ENCODE measurements around the gene CDC42EP4.
A peak's percentile ranks its signal among the peaks of the same experiment; 100 is the strongest.

CDC42EP4 gene, protein sequence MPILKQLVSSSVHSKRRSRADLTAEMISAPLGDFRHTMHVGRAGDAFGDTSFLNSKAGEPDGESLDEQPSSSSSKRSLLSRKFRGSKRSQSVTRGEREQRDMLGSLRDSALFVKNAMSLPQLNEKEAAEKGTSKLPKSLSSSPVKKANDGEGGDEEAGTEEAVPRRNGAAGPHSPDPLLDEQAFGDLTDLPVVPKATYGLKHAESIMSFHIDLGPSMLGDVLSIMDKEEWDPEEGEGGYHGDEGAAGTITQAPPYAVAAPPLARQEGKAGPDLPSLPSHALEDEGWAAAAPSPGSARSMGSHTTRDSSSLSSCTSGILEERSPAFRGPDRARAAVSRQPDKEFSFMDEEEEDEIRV

DNA sequence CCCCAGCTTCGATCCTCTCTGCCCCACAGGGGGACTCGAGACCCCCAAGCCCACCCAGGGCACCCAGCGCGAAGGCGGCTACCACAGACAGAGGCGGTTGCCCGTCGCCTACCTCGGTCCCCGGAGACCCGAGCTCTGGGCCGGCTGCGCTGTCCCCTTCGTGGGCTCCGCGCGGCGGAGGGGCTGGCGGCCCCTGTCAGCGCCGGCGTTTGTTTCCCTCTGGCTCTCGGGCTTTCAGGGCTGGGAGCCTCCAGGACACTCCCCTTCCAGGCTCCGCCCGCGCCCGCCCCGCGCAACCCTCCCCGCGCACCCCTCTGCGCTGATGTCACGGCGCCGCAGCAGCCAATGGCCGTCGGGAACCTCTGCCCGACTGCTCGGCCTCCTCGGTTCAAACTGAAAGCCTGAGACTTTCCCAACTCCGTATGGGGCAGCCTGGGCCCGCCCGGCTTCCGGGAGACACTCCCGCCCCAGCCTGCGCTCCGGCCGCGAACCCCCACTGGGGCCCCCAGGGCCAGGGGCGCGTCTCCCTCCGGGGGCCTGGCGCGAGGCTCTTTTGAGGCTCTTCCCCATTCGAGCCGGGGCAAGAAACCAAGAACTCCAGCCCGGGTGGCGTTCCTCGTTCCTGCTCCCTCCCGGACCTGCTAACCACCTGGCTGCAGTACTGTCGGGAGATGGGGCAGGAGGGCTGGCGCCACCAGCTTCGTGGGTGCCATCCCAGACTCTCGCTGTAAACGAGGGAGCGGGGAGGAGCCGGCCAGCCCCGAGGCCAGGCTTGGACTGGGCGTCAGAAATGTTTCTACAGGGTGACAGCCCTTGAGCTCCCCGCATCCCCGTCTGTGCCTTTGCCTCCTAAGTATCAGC lies at the start of gene CDC42EP4:
TSS of gene CDC42EP4 (minus strand) at position 221 of the 861 bp plus-strand sequence. CDS start 25,501 bp downstream, outside the sequence.
- DNase-seq = peak; percentile 85

DNA sequence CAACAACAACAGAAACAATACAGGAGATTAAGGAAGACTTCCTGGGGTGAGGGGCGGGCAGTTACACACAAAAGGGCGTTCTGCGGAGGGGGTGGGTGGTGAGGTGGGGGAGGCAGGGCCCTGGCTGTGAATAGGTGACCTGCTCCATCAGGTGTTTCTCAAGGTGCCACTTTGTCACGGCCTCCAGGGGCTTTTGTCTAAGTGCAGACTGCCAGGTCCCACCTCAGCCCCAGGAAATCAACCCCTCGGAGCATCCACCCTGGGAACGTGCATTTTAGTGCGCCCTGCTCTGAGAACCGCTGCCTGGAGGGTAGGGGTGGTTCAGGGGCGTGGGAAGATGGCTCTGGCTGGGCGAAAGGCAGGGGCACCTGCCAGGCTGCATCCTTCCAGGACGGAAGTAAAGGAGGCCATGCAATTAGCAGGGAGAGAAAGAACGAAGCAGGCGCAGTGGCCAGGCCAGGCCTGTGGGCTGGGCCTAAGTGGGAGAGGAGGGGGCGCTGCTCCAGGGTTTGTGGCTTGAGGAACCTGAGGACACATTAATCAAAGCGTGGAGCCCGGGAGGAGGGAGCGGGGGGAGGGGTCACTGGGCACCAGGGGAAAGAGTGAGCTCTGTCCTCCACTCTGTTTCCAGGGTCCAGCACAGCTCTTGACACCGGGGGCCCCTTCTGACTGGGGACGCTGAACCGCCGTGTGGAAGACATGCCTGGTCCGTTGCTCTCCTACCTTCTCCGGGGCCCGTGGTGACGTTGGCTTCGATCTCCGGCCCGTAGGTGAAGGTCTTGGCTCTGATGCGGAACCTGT lies 49.4 kb upstream of the CDC42EP4 start:
- no peak for DNase-seq

DNA sequence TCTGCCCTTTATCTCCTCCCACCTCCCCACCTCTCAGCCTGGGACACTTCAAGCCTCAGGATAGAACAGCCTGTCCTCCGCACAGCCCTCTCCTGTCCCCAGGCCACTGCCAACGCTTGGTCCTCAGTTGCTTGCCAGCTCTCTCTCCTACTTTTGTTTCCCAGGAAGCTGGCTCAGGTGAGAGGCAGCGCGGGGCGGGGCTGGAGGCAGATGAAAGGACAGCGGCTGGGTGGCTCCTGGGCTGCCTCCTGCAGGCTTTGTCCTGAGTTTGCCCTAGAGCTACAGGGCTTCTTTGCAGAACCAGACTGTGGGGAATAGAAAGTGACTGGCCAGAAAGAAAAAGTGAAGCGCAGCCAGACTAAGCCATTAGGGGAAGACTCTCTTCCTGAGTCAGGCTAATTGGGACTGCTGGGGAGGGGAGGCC lies 48.2 kb upstream of the CDC42EP4 start:
- DNase-seq = no peak

DNA sequence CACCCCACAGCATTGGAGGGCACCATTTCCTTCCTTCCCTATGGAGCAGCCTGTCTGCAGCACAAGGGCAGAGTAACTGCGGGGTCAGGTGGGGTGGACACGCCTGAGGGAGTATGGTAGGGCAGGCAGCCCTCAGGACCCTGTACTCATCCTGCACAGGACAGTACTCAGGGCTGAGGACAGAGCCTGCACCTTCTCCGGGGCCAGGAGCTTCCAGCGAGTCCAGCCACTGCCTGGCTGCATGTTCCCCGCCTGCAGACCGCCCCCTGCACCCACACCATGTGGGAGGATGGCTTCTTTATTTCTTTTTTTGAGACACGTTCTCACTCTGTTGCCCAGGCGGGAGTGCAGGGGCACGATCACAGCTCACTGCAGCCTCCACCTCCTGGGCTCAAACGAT lies 47.6 kb upstream of the CDC42EP4 start:
- no peak for DNase-seq

DNA sequence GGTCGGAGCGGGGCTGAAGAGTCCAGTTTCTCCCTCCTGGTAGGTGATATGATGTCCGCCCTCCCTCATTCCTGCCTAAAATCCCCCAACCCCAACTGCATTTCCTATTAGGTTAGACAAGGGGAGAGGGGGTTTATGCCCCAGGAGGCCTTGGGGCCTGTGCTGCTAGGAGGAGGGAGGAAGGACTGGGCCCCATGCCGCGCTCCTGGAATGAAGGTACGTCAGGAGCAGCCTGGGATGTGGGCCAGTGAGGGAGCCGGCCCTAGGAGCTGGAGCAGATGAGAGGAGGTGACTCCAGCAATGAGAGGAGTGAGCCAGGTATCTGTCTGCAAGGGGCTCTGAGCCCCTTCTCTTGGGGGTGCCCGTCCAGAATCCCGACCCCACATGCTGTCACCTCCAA lies 46.9 kb upstream of the CDC42EP4 start:
- no peak for DNase-seq

DNA sequence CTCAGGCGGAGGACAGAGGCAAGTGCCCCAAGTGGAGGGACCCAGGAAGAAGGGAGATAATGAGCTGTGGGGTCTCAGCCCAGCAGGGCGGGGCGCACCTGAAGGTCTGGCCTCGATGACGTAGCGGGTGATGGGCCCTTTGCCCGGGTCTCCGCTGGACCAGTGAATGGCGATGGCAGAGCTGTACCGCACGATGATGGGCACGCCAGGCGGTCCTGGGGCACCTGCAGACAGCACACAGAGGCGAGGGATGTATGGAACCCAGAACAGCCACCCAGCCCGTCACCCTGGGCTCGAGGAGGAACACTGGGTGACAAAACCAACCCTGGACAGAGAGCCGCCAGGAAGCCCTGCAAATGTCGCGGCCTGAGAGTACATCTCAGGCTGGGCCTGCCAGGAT lies 46.2 kb upstream of the CDC42EP4 start:
- DNase-seq = no peak

DNA sequence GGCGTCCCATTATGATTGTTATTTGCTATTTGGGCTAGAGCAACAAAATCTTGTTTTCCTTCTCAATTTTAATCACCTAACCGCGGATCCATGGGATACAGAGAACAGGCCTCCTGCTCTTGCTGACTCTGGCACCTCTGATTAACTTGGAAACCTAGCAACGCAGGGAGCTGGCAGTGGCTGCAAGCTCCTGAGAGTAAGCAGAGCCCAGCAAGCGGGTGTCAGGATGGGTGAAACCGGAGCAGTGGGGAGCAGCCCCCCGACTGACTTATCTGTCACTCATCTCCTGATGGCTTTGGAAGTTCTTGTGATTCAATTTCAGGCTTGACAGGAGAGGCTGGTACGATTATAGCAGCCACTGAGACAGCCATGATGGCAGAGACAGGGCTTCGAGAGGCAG lies 45.5 kb upstream of the CDC42EP4 start:
- no peak for DNase-seq

DNA sequence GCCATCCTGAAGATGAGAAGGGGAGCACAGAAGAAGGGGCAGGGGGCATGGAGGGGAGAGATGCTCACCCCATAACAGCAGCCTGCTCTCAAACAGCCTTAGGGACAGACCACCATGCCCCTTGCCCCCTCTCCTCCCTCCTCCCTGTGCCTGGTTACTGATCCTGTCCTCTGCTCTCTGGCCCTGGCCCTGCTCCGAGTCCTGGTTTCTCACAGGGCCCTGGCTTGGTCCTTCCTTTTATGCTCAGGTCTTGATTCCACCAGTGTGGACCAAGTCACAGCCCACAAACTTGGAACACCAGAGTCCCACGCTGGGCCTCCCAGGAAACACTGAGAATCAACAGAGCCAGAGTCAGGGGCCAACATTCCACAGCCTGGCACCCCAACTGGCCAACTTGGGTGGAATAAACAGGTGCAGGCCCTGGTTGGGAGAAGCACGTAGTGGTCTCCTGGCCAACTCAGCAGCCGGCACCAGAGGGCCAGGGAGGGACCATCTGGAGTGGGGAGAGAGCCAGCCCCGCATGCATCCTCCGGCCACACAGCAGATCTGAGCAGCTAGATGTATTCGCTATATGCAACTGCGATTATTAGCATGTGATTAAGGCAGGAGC lies 44.9 kb upstream of the CDC42EP4 start:
- no peak for DNase-seq

DNA sequence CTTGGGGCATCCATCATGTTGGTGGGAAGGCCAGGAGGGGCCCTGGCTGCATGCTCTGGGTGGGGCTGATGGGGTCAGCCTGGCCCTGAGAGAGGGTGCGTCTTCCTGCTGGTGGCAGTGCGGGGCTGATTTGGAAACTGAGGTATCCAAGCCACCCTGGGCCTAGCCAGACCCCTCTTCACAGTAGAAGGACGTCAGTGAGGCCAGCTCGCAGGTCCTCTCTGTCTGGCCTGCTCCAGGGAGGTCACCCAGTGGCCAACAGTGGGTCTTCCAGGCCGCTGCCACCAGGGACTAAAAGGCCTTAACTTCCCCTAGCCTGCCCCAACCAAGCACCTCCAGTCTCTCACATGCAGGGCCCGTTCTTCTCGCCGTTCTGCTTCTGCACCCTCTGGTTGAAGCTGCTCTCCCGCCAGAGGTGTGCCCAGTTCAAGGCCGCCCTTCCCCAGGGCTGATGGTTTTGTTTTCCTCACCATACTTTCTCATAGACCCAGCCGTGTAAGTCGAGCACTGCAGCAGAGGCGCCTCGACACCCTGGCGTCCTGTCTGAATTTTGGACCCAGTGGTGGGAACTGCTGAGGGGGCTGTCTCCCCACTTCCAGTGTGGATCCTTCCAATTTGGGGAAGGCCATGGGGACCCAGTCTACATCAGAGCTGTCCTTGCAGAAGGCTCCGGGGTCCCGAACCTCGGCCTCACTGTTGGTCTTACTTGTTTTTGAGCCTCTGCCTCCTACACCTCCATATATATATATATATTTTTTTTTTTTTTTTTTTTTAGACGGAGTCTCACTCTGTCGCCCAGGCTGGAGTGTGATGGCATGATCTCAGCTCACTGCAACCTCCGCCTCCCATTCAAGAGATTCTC lies 42.9 kb upstream of the CDC42EP4 start:
- no peak for DNase-seq

DNA sequence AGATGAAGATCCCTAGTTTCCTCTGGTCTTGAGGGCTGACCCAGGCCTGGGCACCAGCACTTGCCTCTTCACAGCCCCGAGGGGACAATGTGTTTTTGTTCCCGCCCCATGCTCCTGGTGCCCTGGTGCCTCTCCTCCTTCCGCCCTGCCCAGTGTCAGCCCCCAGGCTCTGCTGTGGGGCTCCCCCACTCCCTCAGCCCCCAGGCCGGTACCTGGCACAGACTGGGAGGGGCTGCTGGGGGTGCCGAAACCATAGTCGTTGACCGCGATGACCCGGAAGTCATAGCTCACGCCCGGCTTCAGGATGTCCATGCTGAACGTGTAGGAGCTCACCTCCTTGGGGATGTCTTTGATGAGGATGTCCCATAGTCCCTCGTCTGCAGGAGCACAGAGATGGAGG lies 40.5 kb upstream of the CDC42EP4 start:
- DNase-seq = no peak

DNA sequence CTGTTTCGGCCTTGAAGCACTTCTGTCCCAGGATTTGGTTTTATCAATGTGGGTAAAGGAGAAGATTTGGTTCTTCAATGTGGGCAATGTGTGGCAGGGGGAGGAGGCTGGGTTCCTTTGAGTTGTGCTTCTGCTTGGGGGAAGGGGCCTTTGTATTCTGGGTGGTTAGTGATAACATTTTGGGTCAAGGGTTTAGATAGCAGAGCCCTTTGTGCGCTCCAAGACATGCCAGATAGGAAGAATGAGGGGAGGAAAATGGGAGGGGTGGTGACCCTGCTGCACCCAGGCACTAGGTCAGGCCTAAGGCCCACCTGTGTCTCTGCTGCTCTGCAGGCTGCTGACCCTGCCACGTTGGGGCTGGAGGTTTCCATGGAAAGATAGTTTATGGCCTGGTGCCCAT lies 40.0 kb upstream of the CDC42EP4 start:
- no peak for DNase-seq

DNA sequence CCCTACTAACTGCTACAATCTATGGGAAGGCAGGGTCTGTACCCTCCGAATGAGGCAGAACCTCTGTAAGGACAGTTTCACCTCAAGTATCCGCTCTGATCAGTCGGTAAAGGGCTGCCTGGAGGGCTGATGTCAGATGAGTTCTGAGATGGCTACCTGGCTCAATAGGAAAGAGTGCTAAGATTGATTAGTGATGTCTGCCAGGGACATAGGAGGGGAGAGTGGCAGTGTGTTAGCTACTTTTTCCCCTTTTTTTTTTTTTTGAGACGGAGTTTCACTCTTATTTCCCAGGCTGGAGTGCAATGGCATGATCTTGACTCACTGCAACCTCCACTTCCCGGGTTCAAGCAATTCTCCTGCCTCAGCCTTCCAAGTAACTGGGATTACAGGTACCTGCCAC lies 39.1 kb upstream of the CDC42EP4 start:
- no peak for DNase-seq

DNA sequence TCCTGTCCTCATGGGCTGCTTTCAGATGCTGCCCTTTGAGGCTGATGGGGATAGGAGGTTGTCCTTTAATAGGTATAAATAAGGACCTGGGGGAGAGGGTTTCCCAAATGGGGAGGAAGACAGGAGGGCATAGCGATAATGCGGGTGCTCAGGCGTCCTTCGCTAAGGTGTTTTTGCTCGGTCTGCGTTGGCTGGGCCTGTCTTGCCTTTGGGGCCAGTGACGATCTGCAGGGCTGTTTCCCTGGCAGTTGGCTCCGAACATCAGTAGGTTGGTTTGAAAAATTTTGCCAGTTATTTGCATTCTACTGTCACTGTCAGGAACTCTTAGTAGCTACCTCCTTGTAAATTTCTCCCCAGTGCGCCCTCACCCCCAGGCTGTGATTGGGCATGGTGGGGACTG lies 37.8 kb upstream of the CDC42EP4 start:
- DNase-seq = no peak

DNA sequence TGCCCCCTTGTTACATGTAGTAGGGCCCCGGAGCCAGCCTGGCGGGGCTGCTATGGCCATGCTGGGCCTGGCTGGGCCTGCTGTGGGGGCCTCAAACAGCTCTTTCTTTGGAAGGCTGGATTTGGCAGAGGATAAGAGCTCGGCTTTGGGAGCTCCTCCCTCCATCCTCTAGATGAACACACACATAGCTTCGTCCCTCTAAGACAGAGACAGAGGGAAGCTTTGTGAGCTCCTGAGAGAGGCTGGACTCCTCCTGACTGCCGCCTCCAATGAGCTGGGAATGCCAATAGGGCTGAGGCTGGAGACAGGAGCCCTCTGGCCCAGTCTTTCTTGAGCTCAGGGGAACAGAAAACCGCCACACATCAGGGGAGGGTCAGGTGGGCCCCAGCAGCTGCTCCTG lies 37.3 kb upstream of the CDC42EP4 start:
- no peak for DNase-seq

DNA sequence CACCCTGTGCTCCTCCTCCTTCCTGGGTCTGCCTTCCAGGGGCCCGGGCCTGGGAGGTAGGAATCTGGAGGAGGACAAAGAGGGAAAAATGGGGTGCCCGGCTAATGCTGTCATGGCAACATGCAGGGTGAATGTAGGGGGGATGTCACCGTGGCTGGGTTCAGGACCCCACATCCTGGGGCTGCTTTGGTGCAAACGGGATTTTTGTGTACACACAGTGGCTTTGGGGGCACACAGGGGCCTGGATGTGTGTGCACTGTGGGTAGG lies 37.0 kb upstream of the CDC42EP4 start:
- DNase-seq = no peak

DNA sequence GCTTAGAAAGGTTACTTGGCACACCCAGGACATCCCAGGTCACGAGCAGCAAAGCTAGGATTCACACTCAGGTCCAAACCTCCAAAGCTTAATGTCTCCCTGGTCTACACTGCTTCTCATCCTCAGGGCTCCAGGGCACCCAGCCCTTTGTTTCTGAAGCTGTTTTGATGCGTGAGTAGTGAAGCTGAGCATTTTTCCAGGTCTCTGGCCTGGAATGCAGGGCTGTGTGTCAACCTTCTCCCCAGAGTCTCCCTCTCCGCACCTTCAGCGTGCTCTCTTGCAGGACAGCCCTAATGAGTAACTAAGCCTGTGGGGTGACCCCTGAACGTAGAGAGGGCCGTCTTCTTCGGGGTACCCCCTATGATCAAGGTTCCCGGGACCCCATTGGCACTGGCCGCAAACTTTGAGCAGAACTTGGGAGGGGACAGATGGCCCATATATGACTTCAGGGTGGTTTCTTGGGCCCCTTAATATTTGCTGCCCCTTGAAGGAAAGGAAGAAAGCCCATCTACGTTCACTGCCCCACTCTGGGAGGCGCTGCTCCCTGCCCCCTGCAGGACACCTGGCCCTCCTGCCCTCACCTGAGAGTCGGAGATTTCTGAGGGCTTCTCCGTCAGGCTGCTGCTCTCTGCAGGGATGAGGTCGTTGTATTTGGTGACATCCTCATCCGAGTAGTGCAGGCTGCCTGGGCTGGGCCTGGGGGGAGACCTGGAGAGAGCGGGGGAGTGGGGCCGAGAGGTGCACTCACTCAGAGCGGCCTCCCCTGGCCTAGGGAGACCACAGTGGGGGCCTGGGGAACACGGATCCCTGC lies 36.4 kb upstream of the CDC42EP4 start:
- DNase-seq = no peak

DNA sequence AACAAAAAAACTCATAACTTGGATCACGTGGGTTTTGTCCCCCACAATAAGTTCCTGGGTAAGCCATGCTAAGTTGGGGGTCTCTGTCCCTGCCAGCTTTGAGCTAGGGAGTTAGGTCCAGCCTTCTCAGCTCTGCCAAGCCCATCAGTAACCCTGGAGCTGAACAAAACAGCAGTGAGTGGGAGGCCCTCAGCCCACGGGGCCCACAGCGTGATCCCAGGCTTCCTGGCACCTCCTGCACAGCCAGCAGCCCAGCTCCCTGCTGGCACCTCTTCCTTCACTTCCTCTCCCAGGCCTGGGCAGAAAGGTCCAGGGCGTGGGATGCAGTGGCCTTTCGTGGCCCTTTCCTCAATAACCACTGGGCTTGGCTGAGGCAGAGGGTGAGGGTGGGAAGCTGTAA lies 35.5 kb upstream of the CDC42EP4 start:
- DNase-seq = no peak

DNA sequence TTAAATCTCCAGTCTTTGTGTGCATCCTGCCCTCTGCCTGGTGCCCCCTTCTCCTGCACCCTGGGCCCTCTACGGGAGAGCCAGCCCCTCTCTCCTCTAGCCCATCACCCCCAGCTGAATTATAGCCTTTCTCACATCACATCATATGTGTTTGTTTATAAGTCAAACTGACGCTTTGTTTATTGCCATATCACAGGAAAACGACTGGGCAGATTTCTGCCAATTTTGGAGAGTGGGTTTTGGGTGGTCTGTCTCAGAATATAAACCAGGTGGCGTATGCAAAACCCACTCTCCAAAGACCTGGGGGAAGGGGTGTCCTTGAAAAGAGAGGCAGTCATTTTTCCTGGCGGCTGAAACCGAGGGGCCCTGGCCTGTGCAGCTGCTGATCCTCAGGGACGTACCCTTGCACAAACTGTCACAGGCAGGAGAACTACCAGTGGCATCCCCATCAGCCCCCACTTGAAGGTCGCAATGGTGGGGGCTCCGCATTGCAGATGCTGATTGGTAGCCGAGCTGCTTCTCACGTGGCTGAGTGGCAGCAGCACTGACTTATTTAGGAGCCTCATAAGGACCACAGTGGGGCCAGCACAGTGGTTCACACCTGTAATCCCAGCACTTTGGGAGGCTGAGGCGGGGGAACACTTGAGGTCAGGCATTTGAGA lies 34.8 kb upstream of the CDC42EP4 start:
- no peak for DNase-seq

DNA sequence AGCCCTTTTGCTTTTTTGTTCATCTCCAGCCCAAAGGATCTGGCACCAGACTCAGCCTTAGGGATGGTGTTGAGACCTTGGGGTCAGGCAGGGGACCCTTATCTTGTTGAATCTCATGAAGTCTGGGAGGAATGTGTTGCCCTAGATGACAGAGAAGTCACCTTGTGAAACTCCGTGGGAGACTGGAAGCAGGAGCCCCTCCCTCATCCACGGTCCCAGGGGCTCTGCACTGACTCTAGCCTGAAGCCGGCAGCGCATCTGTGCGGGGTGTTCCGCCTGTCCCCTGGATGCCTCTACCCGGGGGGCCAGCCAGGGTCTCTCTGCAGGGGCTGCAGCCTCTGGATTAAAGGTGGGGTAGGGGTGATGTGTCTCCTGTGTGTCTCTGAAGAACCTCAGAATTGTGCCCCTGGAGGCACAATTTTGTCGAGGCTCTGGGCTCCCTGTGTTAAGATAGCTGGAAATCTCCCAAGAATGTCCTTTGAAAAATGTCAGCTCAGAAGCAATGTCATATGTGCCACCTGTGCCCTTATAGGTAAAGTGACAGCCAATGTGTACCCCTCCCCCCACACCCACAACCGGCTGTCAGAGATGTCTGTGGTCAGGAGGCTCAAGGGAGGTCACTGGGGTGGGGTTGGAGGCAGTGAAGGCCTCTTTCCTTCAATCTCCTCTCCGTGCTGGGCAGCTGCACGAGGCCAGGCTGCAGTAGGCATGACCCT lies 32.1 kb upstream of the CDC42EP4 start:
- no peak for DNase-seq

DNA sequence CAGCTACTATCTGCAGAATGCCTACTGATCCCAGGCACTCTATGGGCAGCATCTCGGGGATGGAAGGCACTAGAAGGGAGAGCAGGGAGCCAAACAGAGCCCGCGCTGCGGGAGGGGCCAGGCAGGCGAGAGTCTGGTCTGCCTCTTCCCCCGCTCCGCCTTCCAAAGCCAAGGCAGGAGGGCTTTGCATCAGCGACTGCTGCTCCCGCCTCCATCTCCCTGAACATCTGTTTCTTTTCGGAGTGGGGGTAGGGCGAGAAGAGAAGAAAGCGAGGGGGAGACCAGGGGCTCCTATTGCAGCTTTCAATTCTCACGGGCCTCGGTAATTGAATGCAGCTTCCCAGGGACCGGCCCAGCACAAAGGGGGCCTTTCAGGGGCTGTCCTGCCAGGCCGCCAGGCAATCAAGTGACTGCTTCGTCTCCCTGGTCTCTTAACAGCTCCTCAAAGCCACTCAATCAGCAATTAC lies 31.4 kb upstream of the CDC42EP4 start:
- DNase-seq = no peak

All from activated naive CD4-positive, alpha-beta T cell treated with anti-CD3 and anti-CD28 coated beads, Interleukin-2, amount 50 U/mL, for 16 hours (primary cell).